Hepatocyte (in vitro differentiated cells): ENCODE data around the gene PDE11A. TPM values are rescaled to one million over a fixed set of nuclear protein-coding genes. Genes with fewer than 3 reads are reported as not detected.
"Not testable (repeated sequence)": the region's sequence is repeated elsewhere in the genome, so short reads cannot be mapped to it uniquely, and the experiment has no call there.

Experiments used
- DNase-seq: peaks from one replicate; pipeline ENCODE4 v3.0.0-alpha.2; 2016; ENCODE audit warnings: low spot score
- H2AFZ ChIP-seq: fragments of 200-600 bp; sonication (generic); 2 replicates; pipeline ENCODE4 v1.6.0; 2016; ENCODE audit warnings: antibody characterized with exemption, mild to moderate bottlenecking
- H3K27ac ChIP-seq: fragments of 200-600 bp; sonication (generic); 2 replicates; pipeline ENCODE4 v1.5.1; 2016; ENCODE audit warnings: mild to moderate bottlenecking
- H3K27me3 ChIP-seq: fragments of 200-600 bp; sonication (generic); 2 replicates; pipeline ENCODE4 v1.6.1; 2016
- H3K36me3 ChIP-seq: fragments of 200-600 bp; sonication (generic); replicated peaks from 2 replicates; pipeline ENCODE4 v1.5.1; 2016; ENCODE audit warnings: low read depth; ENCODE audit not compliant: insufficient read depth
- H3K4me1 ChIP-seq: fragments of 200-600 bp; sonication (generic); 2 replicates; pipeline ENCODE4 v1.5.1; 2016; ENCODE audit warnings: mild to moderate bottlenecking, moderate library complexity; ENCODE audit not compliant: insufficient read depth
- H3K4me2 ChIP-seq: fragments of 200-600 bp; sonication (generic); 2 replicates; pipeline ENCODE4 v1.6.0; 2016
- H3K4me3 ChIP-seq: fragments of 200-600 bp; sonication (generic); 2 replicates; pipeline ENCODE4 v1.5.1; 2016; ENCODE audit warnings: mild to moderate bottlenecking
- H3K79me2 ChIP-seq: fragments of 200-600 bp; sonication (generic); 2 replicates; pipeline ENCODE4 v1.6.0; 2017; ENCODE audit warnings: mild to moderate bottlenecking
- H3K9me2 ChIP-seq: fragments of 200-600 bp; sonication (generic); replicated peaks from 2 replicates; pipeline ENCODE4 v1.6.0; 2017; ENCODE audit warnings: mild to moderate bottlenecking; ENCODE audit not compliant: insufficient read depth
- H3K9me3 ChIP-seq: fragments of 200-600 bp; sonication (generic); 2 replicates; pipeline ENCODE4 v1.5.1; 2016; ENCODE audit warnings: low read depth, mild to moderate bottlenecking
- H4K20me1 ChIP-seq: fragments of 200-600 bp; sonication (generic); 2 replicates; pipeline ENCODE4 v1.6.0; 2016; ENCODE audit warnings: mild to moderate bottlenecking; ENCODE audit not compliant: insufficient read depth, poor library complexity, severe bottlenecking
- CTCF ChIP-seq: fragments of 200-600 bp; sonication (generic); IDR thresholded peaks from 2 replicates; pipeline ENCODE4 v1.5.1; 2016; ENCODE audit warnings: antibody characterized with exemption, mild to moderate bottlenecking; ENCODE audit not compliant: poor library complexity
- EZH2 ChIP-seq: fragments of 200-600 bp; sonication (generic); IDR thresholded peaks from 2 replicates; pipeline ENCODE4 v1.6.1; 2016; ENCODE audit warnings: antibody characterized with exemption, mild to moderate bottlenecking, borderline replicate concordance
- EZH2phosphoT487 ChIP-seq: fragments of 200-600 bp; sonication (generic); IDR thresholded peaks from one replicate; pipeline ENCODE4 v1.6.1; 2018; ENCODE audit warnings: antibody characterized with exemption, mild to moderate bottlenecking, low read depth, moderate library complexity; ENCODE audit not compliant: unreplicated experiment, severe bottlenecking
- WGBS: methylation state at CpG from one replicate; pipeline ENCODE4 v1.1.6; 2016; ENCODE audit warnings: low lambda C conversion rate; ENCODE audit errors: missing lambda C conversion rate; 5-methylcytosine and 5-hydroxymethylcytosine counted together
- polyA plus RNA-seq: library from polyadenylated mRNA; unstranded; fragments of >200 nt; fragmentation: Nextera tagmentation; extraction: Ambion mirVana; gene quantifications from 2 replicates; pipeline ENCODE4 v1.2.1, GENCODE V29; 2016
- total RNA-seq: library from RNA; depleted of rRNA; stranded (reverse); fragments of >200 nt; gene quantifications from 2 replicates; pipeline ENCODE4 v1.2.3, GENCODE V29; 2014

The PDE11A gene
- total and polyA plus RNA-seq, 2 experiments from 2014 or later = 0.71 to 1.9 TPM

- no peak for TF ChIP-seq EZH2
- H3K9me3 ChIP-seq = no peaks in the 10 kb centered on the region
- no peak overlapping the region for H2AFZ ChIP-seq
Measured at GRCh38 chr2:178093471-178093870, 20.9 kb upstream of the PDE11A start.

GRCh38 chr2:178088774-178089270, 16.2 kb upstream of the PDE11A start:
- Histone ChIP-seq H3K27me3 (no peaks in the 10 kb centered on the region), H2AFZ (no peak overlapping the region), H3K4me1 (no peaks in the 10 kb centered on the region), H3K79me2 (no peaks in the 10 kb centered on the region), H3K9me3 (no peaks in the 10 kb centered on the region), H3K9me2 (no peaks in the 10 kb centered on the region), H3K36me3 (no peaks in the 10 kb centered on the region), H3K27ac (no peak overlapping the region), H3K4me3 (no peak overlapping the region), H3K4me2 (no peak overlapping the region), H4K20me1 (no peaks in the 10 kb centered on the region)
- DNase-seq = no peak
- no peak for TF ChIP-seq EZH2
- TF ChIP-seq CTCF = no peak
- no peak for TF ChIP-seq EZH2phosphoT487
- WGBS = 41% methylated on average over 6 of the region's 6 CpGs

More at GRCh38 chr2:178093471-178093870, 20.9 kb upstream of the PDE11A start:
- Histone ChIP-seq H3K27ac (no peak overlapping the region), H3K79me2 (no peaks in the 10 kb centered on the region), H3K4me1 (no peaks in the 10 kb centered on the region), H4K20me1 (no peaks in the 10 kb centered on the region), H3K27me3 (no peaks in the 10 kb centered on the region), H3K4me2 (no peak overlapping the region), H3K9me2 (no peaks in the 10 kb centered on the region), H3K36me3 (no peaks in the 10 kb centered on the region), H3K4me3 (no peak overlapping the region)
- DNase-seq = no peak

- 79% methylated on average over 3 of the region's 3 CpGs for WGBS
- no peak overlapping the region for H2AFZ ChIP-seq
- H3K36me3 ChIP-seq = no peaks in the 10 kb centered on the region
- TF ChIP-seq CTCF (no peak), EZH2 (no peak), EZH2phosphoT487 (no peak)
- no peaks in the 10 kb centered on the region for H3K27me3 ChIP-seq
- H3K9me2 ChIP-seq = no peaks in the 10 kb centered on the region
- H3K79me2 ChIP-seq = no peaks in the 10 kb centered on the region
- H4K20me1 ChIP-seq = no peaks in the 10 kb centered on the region
- H3K4me2 ChIP-seq = no peak overlapping the region
- no peak for DNase-seq
- no peak overlapping the region for H3K27ac ChIP-seq
- H3K9me3 ChIP-seq = no peaks in the 10 kb centered on the region
- H3K4me3 ChIP-seq = no peak overlapping the region
- H3K4me1 ChIP-seq = no peaks in the 10 kb centered on the region
Measured at GRCh38 chr2:178084273-178084672, 11.7 kb upstream of the PDE11A start.

- H3K27me3 ChIP-seq = no peaks in the 10 kb centered on the region
- no peak for DNase-seq
- TF ChIP-seq EZH2 (no peak), CTCF (no peak), EZH2phosphoT487 (no peak)
- H3K36me3 ChIP-seq = no peaks in the 10 kb centered on the region
- H3K9me3 ChIP-seq = no peaks in the 10 kb centered on the region
- H3K4me2 ChIP-seq = no peak overlapping the region
- H3K9me2 ChIP-seq = no peaks in the 10 kb centered on the region
- H3K4me3 ChIP-seq = no peak overlapping the region
- no peak overlapping the region for H2AFZ ChIP-seq
- no peaks in the 10 kb centered on the region for H3K79me2 ChIP-seq
- no peaks in the 10 kb centered on the region for H3K4me1 ChIP-seq
- no peak overlapping the region for H3K27ac ChIP-seq
- WGBS = 84% methylated on average over 3 of the region's 3 CpGs
- H4K20me1 ChIP-seq = no peaks in the 10 kb centered on the region
Measured at GRCh38 chr2:178082408-178083045, 9.9 kb upstream of the PDE11A start.

GRCh38 chr2:178079279-178079678, 6.7 kb upstream of the PDE11A start:
- H2AFZ ChIP-seq, H3K27me3 ChIP-seq, H3K9me3 ChIP-seq, H3K4me1 ChIP-seq, H3K9me2 ChIP-seq, H3K36me3 ChIP-seq, H4K20me1 ChIP-seq, H3K4me3 ChIP-seq, DNase-seq, H3K79me2 ChIP-seq, H3K4me2 ChIP-seq, H3K27ac ChIP-seq: not testable (repeated sequence)
- WGBS = 86% methylated on average over 3 of the region's 3 CpGs
